Esophagus squamous epithelium (tissue), 4 donors: ENCODE results near the gene ARFIP1.

Source experiments
- POLR2A ChIP-seq, 4 donors: fragments of 450-650 bp; IDR thresholded peaks; one replicate each; pipeline ENCODE4 v1.6.1; 2017; ENCODE audit warnings: antibody characterized with exemption in 4 of 4, mild to moderate bottlenecking in 4 of 4, moderate library complexity in 3 of 4
- TF ChIP-seq, protein P1 (sequence below), 6 experiments: fragments of 450-650 bp in 4 of 6; fragments of 200-600 bp in 2 of 6; sonication (generic) in 2 of 6; IDR thresholded peaks; one replicate each; pipeline ENCODE4 v1.5.1; 2016 to 2019; ENCODE audit warnings: antibody characterized with exemption in 6 of 6, mild to moderate bottlenecking in 4 of 6, moderate library complexity in 4 of 6

DNA sequence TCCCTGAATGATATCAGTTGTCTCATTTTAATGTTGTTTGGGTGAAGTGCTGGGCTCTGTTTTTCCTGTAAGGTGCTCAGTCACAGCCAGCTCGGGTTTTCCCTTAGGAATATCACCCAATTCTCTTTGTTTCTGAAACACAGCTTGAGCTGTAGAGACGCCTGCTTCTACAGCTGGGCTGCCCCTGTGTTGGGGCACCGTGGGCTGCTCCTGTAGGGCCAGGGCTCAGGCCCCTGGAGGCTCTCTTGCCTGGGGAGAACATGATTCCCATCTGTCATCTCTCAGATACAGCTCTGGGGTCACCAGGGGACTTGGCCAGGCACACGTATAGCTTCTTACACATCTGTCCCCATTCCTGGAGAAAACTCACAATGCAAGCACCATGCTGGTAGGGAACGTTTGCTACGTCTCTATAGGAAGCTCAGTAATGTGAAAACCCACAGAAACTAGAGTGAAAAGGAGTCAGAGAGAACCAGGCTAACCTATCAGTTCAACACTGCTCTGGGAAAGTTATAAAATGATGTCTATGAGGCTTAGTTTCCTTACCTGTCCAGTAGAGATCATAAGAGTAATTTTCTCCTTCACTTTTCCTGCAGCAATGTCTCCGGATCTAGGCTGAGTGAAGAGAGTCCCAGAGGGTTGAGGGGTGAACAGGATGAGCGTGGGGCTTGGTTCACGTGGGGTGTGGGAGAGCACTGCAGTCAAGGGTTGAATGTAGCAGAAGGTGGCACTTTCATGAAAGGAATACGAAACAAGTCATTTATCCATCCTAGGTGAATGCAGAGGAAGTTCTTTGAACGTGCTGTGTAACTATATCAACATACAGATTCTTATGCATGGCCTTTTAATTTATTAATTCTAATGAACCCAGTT, 170.9 kb downstream of the ARFIP1 start:
- TF ChIP-seq, protein P1, sequence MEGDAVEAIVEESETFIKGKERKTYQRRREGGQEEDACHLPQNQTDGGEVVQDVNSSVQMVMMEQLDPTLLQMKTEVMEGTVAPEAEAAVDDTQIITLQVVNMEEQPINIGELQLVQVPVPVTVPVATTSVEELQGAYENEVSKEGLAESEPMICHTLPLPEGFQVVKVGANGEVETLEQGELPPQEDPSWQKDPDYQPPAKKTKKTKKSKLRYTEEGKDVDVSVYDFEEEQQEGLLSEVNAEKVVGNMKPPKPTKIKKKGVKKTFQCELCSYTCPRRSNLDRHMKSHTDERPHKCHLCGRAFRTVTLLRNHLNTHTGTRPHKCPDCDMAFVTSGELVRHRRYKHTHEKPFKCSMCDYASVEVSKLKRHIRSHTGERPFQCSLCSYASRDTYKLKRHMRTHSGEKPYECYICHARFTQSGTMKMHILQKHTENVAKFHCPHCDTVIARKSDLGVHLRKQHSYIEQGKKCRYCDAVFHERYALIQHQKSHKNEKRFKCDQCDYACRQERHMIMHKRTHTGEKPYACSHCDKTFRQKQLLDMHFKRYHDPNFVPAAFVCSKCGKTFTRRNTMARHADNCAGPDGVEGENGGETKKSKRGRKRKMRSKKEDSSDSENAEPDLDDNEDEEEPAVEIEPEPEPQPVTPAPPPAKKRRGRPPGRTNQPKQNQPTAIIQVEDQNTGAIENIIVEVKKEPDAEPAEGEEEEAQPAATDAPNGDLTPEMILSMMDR (IDR thresholded peaks at IDR 0.05), result no peak
- no peak for TF ChIP-seq POLR2A (IDR thresholded peaks at IDR 0.05)
